HG03354 (cell line): ENCODE results near the gene THEM5.
"Not testable (repeated sequence)": the region's sequence is repeated elsewhere in the genome, so short reads cannot be mapped to it uniquely, and the experiment has no call there.

ENCODE experiments used
- ATAC-seq: cut with Tn5 transposase; IDR thresholded peaks from one replicate; pipeline ENCODE4 v1.9.1; 2021; ENCODE audit warnings: mild to moderate bottlenecking; ENCODE audit not compliant: unreplicated experiment, poor library complexity, severe bottlenecking

THEM5 gene, protein sequence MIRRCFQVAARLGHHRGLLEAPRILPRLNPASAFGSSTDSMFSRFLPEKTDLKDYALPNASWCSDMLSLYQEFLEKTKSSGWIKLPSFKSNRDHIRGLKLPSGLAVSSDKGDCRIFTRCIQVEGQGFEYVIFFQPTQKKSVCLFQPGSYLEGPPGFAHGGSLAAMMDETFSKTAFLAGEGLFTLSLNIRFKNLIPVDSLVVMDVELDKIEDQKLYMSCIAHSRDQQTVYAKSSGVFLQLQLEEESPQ

DNA sequence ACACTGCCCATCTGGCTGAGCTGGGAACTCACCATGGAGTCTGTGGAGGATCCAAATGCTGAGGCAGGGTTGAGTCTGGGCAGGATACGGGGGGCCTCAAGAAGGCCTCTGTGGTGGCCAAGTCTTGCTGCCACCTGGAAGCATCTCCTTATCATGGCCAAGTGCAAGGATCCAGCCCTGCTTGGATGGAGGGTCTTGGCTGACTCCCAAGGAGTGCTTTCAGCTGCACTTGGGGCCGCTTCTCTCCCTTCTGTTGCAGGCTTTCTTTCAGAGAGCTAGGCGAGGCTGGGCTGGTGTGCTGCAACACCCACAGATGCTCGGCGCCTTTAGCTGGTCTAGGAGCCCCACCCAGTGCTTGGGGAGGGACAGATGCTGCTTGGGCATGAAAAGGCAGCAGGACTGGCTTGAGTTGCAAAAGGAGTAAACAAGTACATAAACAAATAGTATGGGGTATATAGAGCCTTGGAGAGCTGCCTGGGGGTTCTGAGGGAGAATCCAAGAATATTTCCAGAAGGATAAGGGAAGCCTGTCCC lies at the start of gene THEM5:
TSS of gene THEM5 (minus strand) at position 302 of the 533 bp plus-strand sequence. CDS start at position 155, 147 bp downstream.
- no peak for ATAC-seq

DNA sequence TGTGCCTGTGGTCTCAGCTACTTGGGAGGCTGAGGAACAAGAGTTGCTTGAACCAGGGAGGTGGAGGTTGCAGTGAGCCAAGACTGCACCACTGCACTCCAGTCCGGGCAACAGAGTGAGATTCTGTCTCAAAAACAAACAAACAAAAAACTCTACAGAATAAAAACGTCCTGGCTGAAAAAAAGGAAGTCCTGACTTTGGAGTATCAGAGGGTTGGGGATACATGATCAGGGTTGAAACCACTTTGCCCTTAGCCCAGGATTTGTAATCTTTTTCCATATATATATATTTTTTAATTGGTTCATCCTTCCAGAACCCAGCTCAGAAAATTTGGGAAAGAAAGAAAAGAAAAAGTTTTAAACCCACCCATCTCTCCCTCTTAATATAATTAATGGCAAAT lies 49.3 kb upstream of the THEM5 start:
- no peak for ATAC-seq

DNA sequence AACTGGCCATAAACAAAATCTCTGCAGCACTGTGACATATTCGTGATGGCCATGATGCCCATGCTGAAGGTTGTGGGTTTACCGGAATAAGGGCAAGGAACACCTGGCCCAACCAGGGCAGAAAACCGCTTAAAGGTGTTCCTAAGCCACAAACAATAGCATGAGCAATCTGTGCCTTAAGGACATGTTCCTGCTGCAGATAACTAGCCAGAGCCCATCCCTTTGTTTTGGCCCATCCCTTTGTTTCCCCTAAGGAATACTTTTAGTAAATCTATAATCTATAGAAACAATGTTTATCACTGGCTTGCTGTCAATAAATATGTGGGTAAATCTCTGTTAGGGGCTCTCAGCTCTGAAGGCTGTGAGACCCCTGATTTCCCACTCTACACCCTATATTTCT lies 47.3 kb upstream of the THEM5 start:
- not testable (repeated sequence) for ATAC-seq

DNA sequence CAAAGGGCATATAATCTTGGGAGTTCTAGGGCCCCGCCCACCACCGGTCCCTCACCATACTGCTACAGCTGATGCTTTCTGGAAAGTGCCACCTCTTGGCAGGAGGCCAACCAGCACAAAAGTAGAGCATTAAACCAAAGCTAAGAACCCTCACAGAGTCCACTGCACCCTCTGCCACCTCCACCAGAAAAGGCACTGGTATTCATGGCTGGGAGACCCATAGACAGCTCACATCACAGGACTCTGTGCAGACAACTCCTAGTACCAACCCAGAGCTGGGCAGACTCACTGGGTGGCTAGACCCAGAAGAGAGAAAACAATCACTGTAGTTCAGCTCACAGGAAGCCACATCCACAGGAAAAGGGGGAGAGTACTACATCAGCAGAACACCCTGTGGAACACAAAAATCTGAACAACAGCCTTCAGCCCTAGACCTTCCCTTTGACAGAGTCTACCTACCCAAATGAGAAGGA lies 45.0 kb upstream of the THEM5 start:
- ATAC-seq: no peak

DNA sequence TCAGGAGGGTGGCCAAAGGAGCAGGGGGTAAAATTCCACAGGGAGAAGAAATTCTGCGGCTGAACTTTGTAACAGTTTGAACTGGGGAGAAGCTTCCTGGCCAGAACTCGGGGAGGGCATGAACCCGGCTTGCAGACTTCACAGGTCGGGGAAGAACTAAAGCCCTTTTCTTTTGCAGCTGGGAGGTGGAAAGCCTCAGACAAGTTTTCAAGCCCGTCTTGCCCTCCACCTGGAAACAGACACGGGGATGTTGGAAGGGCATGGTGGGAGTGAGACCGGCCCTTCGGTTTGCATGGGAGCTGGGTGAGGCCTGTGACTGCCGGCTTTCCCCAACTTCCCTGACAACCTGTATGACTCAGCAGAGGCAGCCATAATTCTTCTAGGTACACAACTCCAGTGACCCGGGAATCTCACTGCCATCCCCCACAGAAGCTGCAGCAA lies 44.5 kb upstream of the THEM5 start:
- no peak for ATAC-seq

DNA sequence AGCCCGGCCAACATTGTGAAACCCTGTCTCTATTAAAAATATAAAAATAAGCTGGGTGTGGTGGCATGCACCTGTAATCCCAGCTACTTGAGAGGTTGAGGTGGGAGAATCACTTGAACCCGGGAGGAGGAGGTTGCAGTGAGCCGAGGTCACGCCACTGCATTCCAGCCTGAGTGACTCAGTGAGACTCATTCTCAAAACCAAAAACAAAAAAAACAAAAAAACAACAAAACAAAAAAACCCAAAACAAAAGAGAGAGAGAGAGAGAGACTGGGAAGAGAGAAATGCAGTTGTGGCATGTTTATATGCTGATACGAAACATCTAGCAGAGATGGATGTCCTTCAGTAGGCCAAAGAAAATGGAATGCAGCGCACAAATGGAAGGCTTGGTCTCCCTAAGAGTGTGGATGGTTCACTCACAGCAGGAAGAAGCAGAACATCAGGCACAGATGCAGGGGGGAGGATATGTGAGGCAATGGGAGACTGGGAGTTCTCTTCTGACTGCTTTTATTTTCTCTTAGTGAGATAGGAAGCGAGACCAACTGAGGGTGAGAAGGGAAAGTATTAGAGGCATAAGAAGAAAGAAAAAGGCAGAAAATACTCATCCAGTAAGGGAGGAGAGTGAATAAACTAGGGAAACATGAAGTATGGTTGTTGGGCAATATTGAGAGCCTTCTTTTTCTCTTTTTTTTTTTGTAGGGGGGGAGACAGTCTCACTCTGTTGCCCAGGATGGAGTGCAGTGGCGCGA lies 39.8 kb upstream of the THEM5 start:
- ATAC-seq: no peak

DNA sequence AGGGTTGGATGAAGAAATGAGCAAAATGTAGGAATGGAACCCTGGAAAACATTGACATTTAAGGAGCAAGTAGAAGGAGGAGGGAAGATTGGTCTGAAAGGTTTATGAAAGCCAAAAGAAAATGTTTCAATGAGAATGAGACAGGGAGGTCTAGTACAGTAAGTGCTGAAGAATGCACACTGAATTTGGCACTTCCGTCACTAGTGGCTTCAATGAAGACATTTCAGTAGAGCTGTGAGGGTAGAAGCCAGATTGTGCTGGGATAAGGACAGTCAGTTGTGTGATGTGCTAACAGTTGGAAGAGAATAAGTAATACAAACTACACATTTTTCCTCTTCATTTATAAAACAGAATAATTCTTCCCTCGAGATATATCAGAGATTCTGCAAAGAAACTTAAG lies 38.7 kb upstream of the THEM5 start:
- no peak for ATAC-seq

DNA sequence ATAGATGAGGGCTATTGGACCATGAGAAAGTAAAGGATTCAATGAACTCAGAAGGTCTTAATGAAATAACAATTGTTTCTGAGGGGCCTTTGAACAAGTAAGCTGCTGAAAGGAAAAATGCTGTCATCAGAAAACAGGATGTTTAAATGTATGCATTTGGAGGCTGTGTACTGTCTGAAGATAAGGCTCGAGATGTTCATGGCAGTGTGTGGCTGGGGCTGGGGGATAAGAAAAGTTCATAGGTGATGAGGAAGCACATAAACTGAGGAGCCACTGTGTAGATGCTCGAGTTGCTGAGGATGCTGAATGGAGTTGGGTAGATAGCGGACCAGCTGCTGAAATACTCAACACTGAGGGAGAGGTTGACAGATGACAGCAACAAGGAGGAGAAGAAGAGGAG lies 38.0 kb upstream of the THEM5 start:
- no peak for ATAC-seq

DNA sequence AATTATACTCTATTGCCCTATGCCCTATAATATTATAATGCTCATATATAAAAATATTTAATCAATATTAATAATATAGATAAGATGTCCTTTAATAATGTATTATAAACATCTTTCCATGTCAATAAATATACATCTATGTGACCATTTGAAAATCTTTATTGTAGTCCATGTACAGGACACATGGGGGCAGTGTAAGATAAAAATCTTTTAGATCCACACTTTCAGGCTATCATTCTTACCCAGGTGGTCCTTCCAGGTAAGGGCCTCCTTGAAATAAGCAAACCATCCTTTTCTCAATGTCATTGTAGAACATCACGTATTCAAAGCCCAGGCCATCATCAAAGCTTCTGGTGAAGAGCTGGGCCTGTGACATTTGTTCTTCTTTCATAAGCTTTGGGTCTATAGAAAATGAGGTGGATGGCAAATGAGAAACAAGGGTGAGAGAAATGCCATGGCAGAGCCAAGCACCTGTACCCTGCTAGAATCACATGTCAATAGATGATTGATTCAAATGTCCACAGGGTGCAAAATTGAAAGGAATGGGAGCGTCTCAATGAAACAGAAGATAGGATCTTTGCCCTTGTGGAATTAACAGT lies 35.6 kb upstream of the THEM5 start:
- ATAC-seq: no peak

DNA sequence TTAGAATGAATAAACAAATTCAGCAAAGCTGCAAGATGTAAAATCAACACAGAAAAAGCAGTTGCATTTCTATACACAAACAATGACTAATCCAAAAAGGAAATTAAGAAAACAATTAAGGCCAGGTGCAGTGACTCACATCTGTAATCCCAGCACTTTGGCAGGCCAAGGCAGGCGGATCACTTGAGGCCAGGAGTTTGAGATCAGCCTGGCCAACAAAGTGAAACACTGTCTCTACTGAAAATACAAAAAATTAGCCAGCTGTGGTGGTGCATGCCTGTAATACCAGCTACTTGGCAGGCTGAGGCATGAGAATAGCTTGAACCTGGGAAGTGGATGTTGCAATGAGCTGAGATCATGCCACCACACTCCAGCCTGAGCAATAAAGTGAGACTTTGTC lies 33.5 kb upstream of the THEM5 start:
- ATAC-seq: no peak

DNA sequence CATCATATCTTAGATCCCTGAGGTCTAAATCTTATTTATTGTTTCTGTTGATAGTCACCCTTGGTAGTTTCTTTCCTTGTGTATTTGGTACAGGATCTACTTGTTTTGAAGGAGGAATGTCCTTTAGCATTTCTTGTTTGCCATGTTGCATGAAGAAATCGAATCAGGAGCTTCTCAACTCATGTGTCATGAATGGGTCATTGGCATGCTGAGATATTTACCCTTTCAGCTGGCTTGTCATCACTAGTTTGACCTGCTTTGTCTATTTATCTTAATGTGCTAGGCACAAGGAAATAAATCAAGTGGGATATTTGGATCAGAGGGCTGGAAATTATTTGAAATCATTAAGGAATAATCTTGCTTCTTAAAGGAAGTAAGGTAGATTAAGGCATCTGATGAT lies 32.0 kb upstream of the THEM5 start:
- ATAC-seq: no peak

DNA sequence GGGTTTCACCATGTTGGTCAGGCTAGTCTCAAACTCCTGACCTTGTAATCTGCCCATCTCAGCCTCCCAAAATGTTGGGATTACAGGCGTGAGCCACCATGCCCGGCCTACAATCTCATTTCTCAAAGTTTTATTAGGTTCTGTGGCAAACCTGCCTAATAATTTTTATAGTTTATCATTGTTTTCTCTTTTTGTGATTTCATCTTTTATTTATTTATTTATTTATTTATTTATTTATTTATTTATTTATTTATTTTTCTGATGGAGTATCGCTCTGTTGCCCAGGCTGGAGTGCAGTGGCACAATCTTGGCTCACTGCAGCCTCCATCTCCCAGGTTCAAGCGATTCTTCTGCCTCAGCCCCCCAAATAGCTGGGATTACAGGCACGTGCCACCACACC lies 31.4 kb upstream of the THEM5 start:
- not testable (repeated sequence) for ATAC-seq

DNA sequence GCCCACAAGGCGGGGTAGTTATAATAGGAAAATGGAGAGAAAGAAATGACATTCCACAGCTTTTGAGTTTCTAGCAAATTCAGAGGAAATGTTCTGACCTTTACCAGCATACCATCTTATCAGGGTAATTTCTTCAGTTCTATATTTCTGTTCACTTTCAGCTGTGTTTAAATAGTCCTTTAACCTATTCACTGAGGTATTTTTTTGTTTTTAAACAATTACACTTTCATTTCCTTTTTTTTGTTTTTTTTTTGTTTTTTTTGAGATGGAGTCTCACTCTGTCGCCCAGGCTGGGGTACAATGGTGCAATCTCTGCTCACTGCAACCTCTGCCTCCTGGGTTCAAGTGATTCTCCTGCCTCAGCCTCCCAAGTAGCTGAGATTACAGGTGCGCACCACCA lies 30.9 kb upstream of the THEM5 start:
- not testable (repeated sequence) for ATAC-seq

DNA sequence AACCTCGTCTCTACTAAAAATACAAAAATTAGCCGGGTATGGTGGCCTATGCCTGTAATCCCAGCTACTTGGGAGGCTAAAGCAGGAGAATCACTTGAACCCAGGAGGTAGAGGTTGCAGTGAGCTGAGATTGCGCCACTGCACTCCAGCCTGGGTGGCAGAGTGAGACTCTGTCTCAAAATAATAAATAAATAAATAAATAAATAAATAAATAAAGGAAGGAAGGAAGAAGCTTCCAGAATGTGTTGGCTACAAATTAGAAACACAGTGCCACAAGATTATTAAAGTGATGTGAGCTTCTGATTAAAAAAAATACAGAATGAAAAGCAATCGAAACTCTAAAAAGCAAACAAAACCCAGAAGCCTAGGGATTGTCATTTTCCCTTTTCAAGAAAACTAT lies 30.4 kb upstream of the THEM5 start:
- not testable (repeated sequence) for ATAC-seq

DNA sequence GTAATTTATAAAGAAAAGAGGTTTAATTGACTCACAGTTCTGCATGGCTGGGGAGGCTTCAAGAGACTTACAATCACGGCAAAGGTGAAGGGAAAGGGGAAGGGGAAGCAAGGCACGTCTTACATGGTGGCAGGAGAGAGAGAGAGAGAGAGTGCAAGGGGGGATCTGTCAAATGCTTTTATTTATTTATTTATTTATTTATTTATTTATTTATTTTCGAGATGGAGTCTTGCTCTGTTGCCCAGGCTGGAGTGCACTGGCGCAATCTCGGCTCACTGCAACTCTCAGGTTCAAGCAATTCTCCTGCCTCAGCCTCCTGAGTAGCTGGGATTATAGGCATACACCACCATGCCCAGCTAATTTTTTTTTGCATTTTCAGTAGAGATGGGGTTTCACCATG lies 29.4 kb upstream of the THEM5 start:
- not testable (repeated sequence) for ATAC-seq

DNA sequence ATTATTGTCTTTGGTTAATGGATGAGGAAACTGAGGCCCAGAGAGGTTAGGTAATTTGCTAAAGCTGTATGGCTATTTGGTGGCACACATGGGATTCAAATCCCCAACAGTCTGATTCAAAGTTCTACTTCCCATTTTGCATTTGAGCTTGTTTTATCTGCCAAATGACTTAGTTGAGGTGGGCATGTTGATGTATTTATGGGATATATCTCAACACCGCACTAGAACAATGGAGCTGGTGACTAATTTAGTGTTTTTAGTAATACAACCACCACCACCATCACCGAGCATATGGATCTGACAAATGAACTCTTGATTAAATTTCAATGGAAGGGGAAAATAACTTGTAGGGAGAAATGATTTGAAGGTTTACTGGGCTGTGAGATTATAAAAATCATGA lies 29.0 kb upstream of the THEM5 start:
- no peak for ATAC-seq

DNA sequence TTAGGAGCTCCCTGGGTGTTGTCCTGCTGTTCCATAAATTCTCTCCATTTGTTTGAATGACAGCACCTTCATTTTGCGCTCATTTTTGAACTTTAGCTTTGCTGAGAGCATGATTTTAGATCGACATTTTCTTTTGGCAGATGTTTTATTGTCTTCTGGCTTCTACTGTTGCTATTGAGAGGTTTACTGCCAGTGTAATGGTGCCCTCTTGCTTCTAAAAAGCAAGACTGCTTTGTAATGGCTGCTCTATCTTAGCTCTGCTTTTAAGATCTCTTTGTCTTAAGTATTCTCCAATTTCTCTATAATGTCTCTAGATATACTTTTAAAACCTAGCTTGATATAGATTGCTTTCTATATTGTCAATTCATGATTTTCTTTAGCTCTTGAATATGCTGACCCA lies 28.0 kb upstream of the THEM5 start:
- no peak for ATAC-seq

DNA sequence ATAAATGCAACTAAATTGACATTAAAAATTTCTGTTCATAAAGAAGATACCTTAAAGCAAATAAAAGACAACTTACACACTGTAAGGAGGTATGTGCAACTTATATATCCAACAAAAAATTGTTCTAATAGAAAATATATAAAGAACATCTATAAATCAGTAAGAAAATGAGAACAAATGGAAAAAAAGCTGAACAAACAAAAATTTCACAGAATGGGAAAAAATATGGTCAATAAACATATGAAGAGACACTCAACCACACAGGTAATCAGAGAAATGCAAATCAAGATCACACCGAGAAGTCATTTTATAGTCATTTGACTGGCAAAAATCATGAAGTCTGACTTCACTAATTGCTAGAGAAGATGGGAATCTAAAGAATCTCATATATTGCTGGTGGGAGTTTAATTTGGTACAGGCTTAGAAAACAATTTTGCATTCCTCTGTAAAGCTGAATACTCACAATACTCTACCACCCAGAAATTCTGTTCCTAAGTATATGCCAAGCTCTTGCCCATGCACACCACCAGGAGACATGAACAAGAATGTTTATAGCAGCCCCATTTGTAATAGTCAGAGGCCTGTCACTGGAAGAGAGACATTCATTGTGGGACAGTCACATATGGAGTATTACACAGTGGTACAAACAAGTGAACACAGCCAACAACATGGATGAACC lies 22.0 kb upstream of the THEM5 start:
- ATAC-seq: no peak

DNA sequence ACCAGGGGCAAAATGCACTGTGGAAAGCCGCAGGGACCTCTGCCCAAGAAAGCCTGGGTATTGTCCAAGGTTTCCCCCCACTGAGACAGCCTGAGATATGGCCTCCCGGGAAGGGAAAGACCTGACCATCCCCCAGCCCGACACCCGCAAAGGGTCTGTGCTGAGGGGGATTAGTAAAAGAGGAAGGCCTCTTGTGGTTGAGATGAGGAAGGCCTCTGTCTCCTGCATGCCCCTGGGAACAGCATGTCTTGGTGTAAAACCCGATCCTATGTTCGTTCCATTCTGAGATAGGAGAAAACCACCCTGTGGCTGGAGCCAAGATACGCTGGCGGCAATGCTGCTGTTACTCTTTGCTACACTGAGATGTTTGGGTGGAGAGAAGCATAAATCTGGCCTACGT lies 19.3 kb upstream of the THEM5 start:
- not testable (repeated sequence) for ATAC-seq
